Uterus (tissue), 2 donors: ENCODE data around the gene MEGF9.

Experiments used
- CTCF ChIP-seq, 4 experiments: fragments of 200-600 bp in 2 of 4; fragments of 450-650 bp in 2 of 4; sonication (generic) in 2 of 4; IDR thresholded peaks; one replicate each; pipeline ENCODE4 v1.5.1; 2016 to 2019; ENCODE audit warnings: antibody characterized with exemption in 4 of 4, mild to moderate bottlenecking in 2 of 4, moderate library complexity in 1 of 4
- POLR2A ChIP-seq, 2 donors: fragments of 450-650 bp; IDR thresholded peaks; one replicate each; pipeline ENCODE4 v1.6.1; 2016; ENCODE audit warnings: antibody characterized with exemption in 2 of 2, mild to moderate bottlenecking in 1 of 2, moderate library complexity in 1 of 2

GRCh38 chr9:120759755-120760400, 45.6 kb upstream of the MEGF9 start:
- TF ChIP-seq CTCF (IDR thresholded peaks at IDR 0.05), result no peak
- TF ChIP-seq POLR2A (IDR thresholded peaks at IDR 0.05), result no peak
